SU-DHL-6 (cell line): ENCODE measurements around the gene SORCS2.

Source experiments
- H2AFZ ChIP-seq: fragments of 200-600 bp; sonication (generic); 2 replicates; pipeline ENCODE4 v1.6.1; 2014; ENCODE audit warnings: low read depth, mild to moderate bottlenecking, moderate library complexity, mixed read lengths, antibody characterized with exemption, low read length; ENCODE audit not compliant: severe bottlenecking
- H3F3A ChIP-seq: fragments of 200-600 bp; shearing (Covaris generic); 2 replicates; pipeline ENCODE4 v1.6.0; 2016; ENCODE audit warnings: antibody characterized with exemption, mild to moderate bottlenecking; ENCODE audit not compliant: insufficient read depth
- H3K27ac ChIP-seq: fragments of 200-600 bp; sonication (generic); 2 replicates; pipeline ENCODE4 v1.5.1; 2016; ENCODE audit warnings: low read depth, mild to moderate bottlenecking, low read length, moderate library complexity, mixed read lengths
- H3K27me3 ChIP-seq: fragments of 200-600 bp; sonication (generic), shearing (Covaris generic); 2 replicates; pipeline ENCODE4 v1.6.0; 2014; ENCODE audit warnings: mild to moderate bottlenecking, low read length
- H3K36me3 ChIP-seq: fragments of 200-600 bp; sonication (generic); 2 replicates; pipeline ENCODE4 v1.6.1; 2014; ENCODE audit warnings: mild to moderate bottlenecking, low read length, mixed read lengths
- H3K4me2 ChIP-seq: fragments of 300-600, 200-600 bp; shearing (Covaris generic), sonication (generic); 2 replicates; pipeline ENCODE4 v1.6.0; 2014; ENCODE audit warnings: low read length, low read depth, mild to moderate bottlenecking; ENCODE audit not compliant: poor library complexity, severe bottlenecking
- H3K4me3 ChIP-seq: fragments of 200-600 bp; sonication (generic); 2 replicates; pipeline ENCODE4 v1.5.1; 2014; ENCODE audit warnings: antibody characterized with exemption, low read length, mild to moderate bottlenecking, mixed read lengths; ENCODE audit not compliant: insufficient read depth, poor library complexity, severe bottlenecking
- H3K79me2 ChIP-seq: fragments of 200-600 bp; sonication (generic); 2 replicates; pipeline ENCODE4 v1.6.1; 2014; ENCODE audit warnings: mild to moderate bottlenecking, low read length, moderate library complexity; ENCODE audit not compliant: insufficient read depth
- H3K9ac ChIP-seq: fragments of 200-600 bp; sonication (generic); 2 replicates; pipeline ENCODE4 v1.7.0; 2014; ENCODE audit warnings: mild to moderate bottlenecking, low read length
- H3K9me2 ChIP-seq: fragments of 200-600 bp; sonication (generic); replicated peaks from 2 replicates; pipeline ENCODE4 v1.6.1; 2014; ENCODE audit warnings: low read length; ENCODE audit not compliant: insufficient read depth
- H3K9me3 ChIP-seq: fragments of 200-600 bp; sonication (generic); 2 replicates; pipeline ENCODE4 v1.6.1; 2014; ENCODE audit warnings: low read length, mixed read lengths; ENCODE audit not compliant: insufficient read depth
- H4K20me1 ChIP-seq: fragments of 200-600 bp; sonication (generic); 2 replicates; pipeline ENCODE4 v1.6.1; 2014; ENCODE audit warnings: low read depth, mild to moderate bottlenecking, antibody characterized with exemption, low read length, moderate library complexity, mixed read lengths
- EZH2phosphoT487 ChIP-seq: fragments of 200-600 bp; sonication (generic), shearing (Covaris generic); conservative IDR thresholded peaks from 2 replicates; pipeline ENCODE4 v1.6.1; 2018; ENCODE audit warnings: mild to moderate bottlenecking, antibody characterized with exemption, low read length, moderate library complexity, mixed read lengths
- TF ChIP-seq, protein P1 (sequence below): fragments of 200-600 bp; sonication (generic); IDR thresholded peaks from one replicate; pipeline ENCODE4 v1.5.1; 2017; ENCODE audit warnings: antibody characterized with exemption, mild to moderate bottlenecking, low read length, moderate library complexity; ENCODE audit not compliant: insufficient read depth, poor library complexity, severe bottlenecking

The SORCS2 gene

DNA sequence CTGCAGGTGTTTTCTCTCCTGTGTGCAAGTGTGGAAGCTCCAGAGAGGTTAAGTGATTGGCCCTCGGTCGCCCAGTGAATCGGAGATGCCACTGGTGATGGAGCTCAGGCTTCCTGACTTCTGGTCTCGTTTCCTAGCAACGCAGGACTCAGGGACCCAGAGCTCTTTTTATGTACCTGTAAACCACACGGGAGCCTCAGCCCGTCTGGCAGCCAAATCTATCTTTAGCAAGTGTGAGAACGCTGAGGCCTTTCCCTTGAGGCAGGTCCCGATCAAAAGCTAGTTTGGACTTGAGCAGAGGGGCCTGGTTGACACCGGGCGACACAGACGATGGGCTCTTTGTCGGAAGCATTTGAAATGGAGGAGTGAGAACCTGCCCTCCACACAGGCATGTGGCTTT is 116.8 kb downstream of the SORCS2 start:
- H3K9me2 ChIP-seq: no peaks in the 10 kb centered on the region
- H3K9ac ChIP-seq: no peak overlapping the region
- no peak overlapping the region for H3K4me3 ChIP-seq
- no peaks in the 10 kb centered on the region for H3K9me3 ChIP-seq
- no peaks in the 10 kb centered on the region for H3K79me2 ChIP-seq
- H4K20me1 ChIP-seq: no peaks in the 10 kb centered on the region
- TF ChIP-seq, protein P1, sequence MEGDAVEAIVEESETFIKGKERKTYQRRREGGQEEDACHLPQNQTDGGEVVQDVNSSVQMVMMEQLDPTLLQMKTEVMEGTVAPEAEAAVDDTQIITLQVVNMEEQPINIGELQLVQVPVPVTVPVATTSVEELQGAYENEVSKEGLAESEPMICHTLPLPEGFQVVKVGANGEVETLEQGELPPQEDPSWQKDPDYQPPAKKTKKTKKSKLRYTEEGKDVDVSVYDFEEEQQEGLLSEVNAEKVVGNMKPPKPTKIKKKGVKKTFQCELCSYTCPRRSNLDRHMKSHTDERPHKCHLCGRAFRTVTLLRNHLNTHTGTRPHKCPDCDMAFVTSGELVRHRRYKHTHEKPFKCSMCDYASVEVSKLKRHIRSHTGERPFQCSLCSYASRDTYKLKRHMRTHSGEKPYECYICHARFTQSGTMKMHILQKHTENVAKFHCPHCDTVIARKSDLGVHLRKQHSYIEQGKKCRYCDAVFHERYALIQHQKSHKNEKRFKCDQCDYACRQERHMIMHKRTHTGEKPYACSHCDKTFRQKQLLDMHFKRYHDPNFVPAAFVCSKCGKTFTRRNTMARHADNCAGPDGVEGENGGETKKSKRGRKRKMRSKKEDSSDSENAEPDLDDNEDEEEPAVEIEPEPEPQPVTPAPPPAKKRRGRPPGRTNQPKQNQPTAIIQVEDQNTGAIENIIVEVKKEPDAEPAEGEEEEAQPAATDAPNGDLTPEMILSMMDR: no peak
- TF ChIP-seq EZH2phosphoT487: no peak
- no peaks in the 10 kb centered on the region for H3F3A ChIP-seq
- no peaks in the 10 kb centered on the region for H3K36me3 ChIP-seq
- H3K4me2 ChIP-seq: no peak overlapping the region
- no peaks in the 10 kb centered on the region for H3K27me3 ChIP-seq
- no peak overlapping the region for H3K27ac ChIP-seq
- no peak overlapping the region for H2AFZ ChIP-seq

DNA sequence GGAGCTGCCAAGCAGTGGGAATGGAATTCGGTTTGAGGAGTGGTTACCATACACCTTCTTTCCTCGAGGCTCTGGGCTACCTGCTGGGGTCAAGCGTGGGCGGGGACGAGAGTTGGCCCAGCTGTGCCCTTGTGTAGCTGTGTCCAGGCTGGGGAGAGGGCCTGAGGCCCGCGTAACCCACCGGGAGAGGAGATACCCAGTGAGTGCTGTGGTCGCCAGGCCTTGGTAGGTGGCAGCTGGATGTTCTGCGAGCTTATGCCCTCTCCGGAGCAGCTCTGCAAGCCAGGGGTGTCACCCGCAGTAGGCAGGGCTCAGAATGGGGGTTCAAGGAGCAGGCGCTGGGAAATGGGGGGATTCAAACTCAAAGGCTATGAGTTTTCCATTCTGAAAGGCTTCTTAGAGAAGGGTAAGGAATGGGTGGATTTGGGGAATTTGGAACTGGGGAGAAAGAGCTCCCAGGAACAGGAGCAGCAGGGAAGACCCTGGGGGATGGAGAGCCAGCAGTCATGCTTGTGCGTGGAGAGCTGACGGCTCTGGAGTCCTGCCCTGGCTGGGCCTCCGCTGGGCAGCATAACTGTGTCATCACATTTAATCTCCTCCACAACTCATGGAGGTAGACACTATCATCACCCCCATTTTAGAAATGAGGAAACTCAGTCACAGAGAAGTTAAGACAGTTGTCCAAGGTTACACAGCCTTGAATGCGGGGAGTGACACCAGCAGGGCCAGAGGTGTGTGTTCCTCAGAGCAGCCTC is 117.5 kb downstream of the SORCS2 start:
- Histone ChIP-seq H3K9me2 (no peaks in the 10 kb centered on the region), H3K4me2 (no peak overlapping the region)
- TF ChIP-seq, protein P1: no peak
- TF ChIP-seq EZH2phosphoT487: no peak

DNA sequence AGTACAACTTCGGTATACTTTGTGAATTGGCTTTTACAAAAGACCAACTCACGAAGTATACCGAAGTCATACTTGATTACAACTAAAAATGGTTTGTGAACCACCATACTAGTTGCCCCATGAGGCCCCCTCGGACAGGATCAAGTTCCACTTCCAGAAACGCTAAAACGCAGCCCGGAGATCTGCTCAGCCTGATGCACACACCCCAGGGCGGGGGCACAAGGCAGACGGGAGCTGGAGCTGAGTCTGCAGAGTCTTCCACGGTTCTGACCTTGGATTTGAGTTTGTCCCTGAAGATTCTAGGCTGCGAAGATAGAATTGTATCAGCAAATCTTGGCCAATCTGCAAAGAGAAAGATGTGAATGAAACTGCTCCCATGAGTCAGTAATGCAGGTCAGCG is 118.1 kb downstream of the SORCS2 start:
- Histone ChIP-seq H3F3A (no peaks in the 10 kb centered on the region), H3K27ac (no peak overlapping the region), H2AFZ (no peak overlapping the region), H3K27me3 (no peaks in the 10 kb centered on the region), H3K4me3 (no peak overlapping the region), H4K20me1 (no peaks in the 10 kb centered on the region), H3K36me3 (no peaks in the 10 kb centered on the region), H3K4me2 (no peak overlapping the region), H3K79me2 (no peaks in the 10 kb centered on the region), H3K9me2 (no peaks in the 10 kb centered on the region), H3K9me3 (no peaks in the 10 kb centered on the region), H3K9ac (no peak overlapping the region)
- TF ChIP-seq EZH2phosphoT487: no peak
- TF ChIP-seq, protein P1: no peak

More for the DNA sequence above, 117.5 kb downstream of the SORCS2 start:
- Histone ChIP-seq H2AFZ (no peak overlapping the region), H3K4me3 (no peak overlapping the region), H3K9ac (no peak overlapping the region), H3F3A (no peaks in the 10 kb centered on the region), H3K36me3 (no peaks in the 10 kb centered on the region), H3K79me2 (no peaks in the 10 kb centered on the region), H3K27me3 (no peaks in the 10 kb centered on the region), H3K9me3 (no peaks in the 10 kb centered on the region), H4K20me1 (no peaks in the 10 kb centered on the region), H3K27ac (no peak overlapping the region)
